Common myeloid progenitor, CD34-positive (primary cell): ENCODE measurements around the gene SPAG8.
A peak's percentile ranks its signal among the peaks of the same experiment; 100 is the strongest.

ENCODE experiments used
- CTCF ChIA-PET: fragments of 350-600 bp; sonication (Branson Sonifier 250); formaldehyde crosslinking; loops from one replicate; lab custom pipeline; 2021; ENCODE audit warnings: antibody characterized with exemption; lab: Charles Lee
- POLR2A ChIA-PET: fragments of 350-600 bp; sonication (Branson Sonifier 250); formaldehyde crosslinking; loops from one replicate; lab custom pipeline; 2021; ENCODE audit warnings: antibody characterized with exemption; lab: Charles Lee
- DNase-seq, 3 donors: peaks; one replicate each; pipeline versions ENCODE4 v3.0.0 to v3.0.0-alpha.2; 2013
- H3K27ac ChIP-seq, 2 experiments: 1 replicate in 1 of 2; 2 replicates in 1 of 2; pipeline ENCODE4 v1.7.0; 2013; ENCODE audit warnings: inconsistent platforms in 2 of 2, low read length in 2 of 2, mild to moderate bottlenecking in 2 of 2, low read depth in 1 of 2, moderate library complexity in 1 of 2; ENCODE audit not compliant: severe bottlenecking in 2 of 2, insufficient read depth in 1 of 2, poor library complexity in 1 of 2
- H3K27me3 ChIP-seq, 5 experiments: replicated peaks in 2 of 5; 1 replicate in 3 of 5; 2 replicates in 2 of 5; pipeline versions ENCODE4 v1.6.1 to v1.7.0; 2013; ENCODE audit warnings: low read length in 4 of 5, mild to moderate bottlenecking in 2 of 5, moderate library complexity in 2 of 5, inconsistent platforms in 1 of 5; ENCODE audit not compliant: insufficient read depth in 5 of 5, control insufficient read depth in 4 of 5
- H3K36me3 ChIP-seq, 4 experiments: 1 replicate in 2 of 4; 2 replicates in 2 of 4; pipeline versions ENCODE4 v1.6.1 to v1.7.0; 2013; ENCODE audit warnings: low read length in 3 of 4, control low read depth in 1 of 4, mild to moderate bottlenecking in 1 of 4; ENCODE audit not compliant: control insufficient read depth in 4 of 4, insufficient read depth in 4 of 4
- H3K4me1 ChIP-seq, 4 experiments: 1 replicate in 3 of 4; 2 replicates in 1 of 4; pipeline versions ENCODE4 v1.6.1 to v1.7.1; 2013; ENCODE audit warnings: low read length in 3 of 4, mild to moderate bottlenecking in 3 of 4, control low read depth in 1 of 4, inconsistent platforms in 1 of 4, moderate library complexity in 1 of 4; ENCODE audit not compliant: control insufficient read depth in 4 of 4, insufficient read depth in 4 of 4; ENCODE audit errors: control extremely low read depth in 1 of 4
- H3K4me3 ChIP-seq, 7 experiments: 1 replicate in 4 of 7; 2 replicates in 3 of 7; pipeline versions ENCODE4 v1.5.1 to v1.7.0; 2013; ENCODE audit warnings: mild to moderate bottlenecking in 7 of 7, low read length in 6 of 7, moderate library complexity in 6 of 7, inconsistent platforms in 2 of 7, low read depth in 2 of 7, control low read depth in 1 of 7; ENCODE audit not compliant: insufficient read depth in 4 of 7, control insufficient read depth in 1 of 7; ENCODE audit errors: extremely low read depth in 1 of 7
- H3K9me3 ChIP-seq, 5 experiments: 1 replicate in 4 of 5; 2 replicates in 1 of 5; pipeline versions ENCODE4 v1.6.1 to v1.7.1; 2013; ENCODE audit warnings: low read length in 4 of 5, mild to moderate bottlenecking in 2 of 5, inconsistent platforms in 1 of 5, low read depth in 1 of 5, moderate library complexity in 1 of 5; ENCODE audit not compliant: control insufficient read depth in 4 of 5, insufficient read depth in 2 of 5; ENCODE audit errors: control extremely low read depth in 1 of 5
- WGBS: methylation state at CpG from one replicate; pipeline ENCODE4 v1.1.5; 2013; ENCODE audit not compliant: insufficient coverage; 5-methylcytosine and 5-hydroxymethylcytosine counted together

The SPAG8 gene

GRCh38 chr9:35831040-35831439, 19.0 kb upstream of the SPAG8 start:
- ChIA-PET POLR2A (no interaction called here), CTCF (interaction anchor here (0.6 to 1.6 kb wide), 6 partner anchors 9 to 134 kb away, joined by 3 to 5 read pairs (median 3); no protein-coding TSS in a partner anchor)
- no peak overlapping the region for H3K27ac ChIP-seq
- H3K4me3 ChIP-seq = no peak overlapping the region
- H3K27me3 ChIP-seq = peaks cover 0 to 9% (median 5%) of the 10 kb centered on the region in 5 experiments
- no peaks in the 10 kb centered on the region for H3K36me3 ChIP-seq
- H3K9me3 ChIP-seq = no peaks in the 10 kb centered on the region
- peaks cover 4 to 32% (median 30%) of the 10 kb centered on the region in 4 experiments for H3K4me1 ChIP-seq
- 100% methylated on average over 2 of the region's 4 CpGs for WGBS
- DNase-seq = no peak

DNA sequence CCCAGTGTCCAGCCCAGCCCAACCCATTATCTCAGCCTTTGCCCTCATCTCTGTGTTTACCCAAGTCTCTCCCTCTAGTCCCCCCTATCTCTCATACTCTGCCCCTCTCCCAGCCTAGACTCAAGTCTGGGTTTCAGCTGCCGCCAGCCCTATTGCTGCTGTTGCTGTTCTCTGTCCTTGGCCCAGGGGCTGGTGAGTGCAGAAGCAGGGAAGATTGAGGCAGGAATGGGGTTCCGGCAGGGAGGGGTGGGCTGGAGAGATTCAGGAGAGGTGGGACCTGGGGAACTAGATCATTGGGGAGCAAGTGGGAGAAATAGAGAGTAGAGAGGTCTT, 17.7 kb upstream of the SPAG8 start:
- POLR2A ChIA-PET = no interaction called here
- DNase-seq = no peak
- H3K9me3 ChIP-seq = no peaks in the 10 kb centered on the region
- H3K27ac ChIP-seq = no peak overlapping the region
- CTCF ChIA-PET = interaction anchor here (1.3 to 1.4 kb wide), 2 partner anchors 39 to 41 kb away, joined by 3 to 7 read pairs; no protein-coding TSS in a partner anchor
- H3K4me1 ChIP-seq = peaks cover 4 to 30% (median 28%) of the 10 kb centered on the region in 4 experiments
- peaks cover 0 to 6% (median 3%) of the 10 kb centered on the region in 5 experiments for H3K27me3 ChIP-seq
- 79% methylated on average over 2 of the region's 2 CpGs for WGBS
- H3K4me3 ChIP-seq = peak overlapping the region in 6 of 7 experiments; percentile 29 to 84 (median 75)
- no peaks in the 10 kb centered on the region for H3K36me3 ChIP-seq

- Histone ChIP-seq H3K9me3 (no peaks in the 10 kb centered on the region), H3K36me3 (no peaks in the 10 kb centered on the region), H3K27ac (peak within 1 kb of the TSS in 1 of 2 experiments; percentile 67), H3K4me3 (peak within 1 kb of the TSS; percentile 48 to 84 (median 75)), H3K27me3 (peaks cover 0 to 6% (median 3%) of the 10 kb centered on the region in 5 experiments), H3K4me1 (peaks cover 2 to 27% (median 24%) of the 10 kb centered on the region in 4 experiments)
- CTCF ChIA-PET = interaction anchor here (1.0 to 6.1 kb wide), 7 partner anchors 8 to 96 kb away, joined by 3 to 45 read pairs (median 4); partner anchors contain the start of gene CREB3
- WGBS = 0% methylated on average over 41 of the region's 53 CpGs
- POLR2A ChIA-PET = no interaction called here
- peak; percentile 92 to 93 (median 92) for DNase-seq
These were observed 17.2 kb upstream of the SPAG8 start, which contains the start of gene TMEM8B for GRCh38 chr9:35829084-35829763. Gene TMEM8B, plus strand, starts transcription at chr9:35829228. Its CDS starts 220 bp downstream, at chr9:35829448.

- no peak for DNase-seq
- CTCF ChIA-PET = interaction anchor here (1.0 to 6.1 kb wide), 8 partner anchors 9 to 96 kb away, joined by 3 to 45 read pairs (median 4); partner anchors contain the start of gene CREB3
- Histone ChIP-seq H3K36me3 (no peaks in the 10 kb centered on the region), H3K4me1 (peaks cover 0 to 21% (median 19%) of the 10 kb centered on the region in 4 experiments), H3K27me3 (peaks cover 0 to 6% (median 3%) of the 10 kb centered on the region in 5 experiments), H3K4me3 (peak within 1 kb of the TSS; percentile 48 to 84 (median 75)), H3K27ac (peak within 1 kb of the TSS in 1 of 2 experiments; percentile 67), H3K9me3 (no peaks in the 10 kb centered on the region)
- POLR2A ChIA-PET = no interaction called here
- 0% methylated on average over 17 of the region's 21 CpGs for WGBS
These were observed 16.6 kb upstream of the SPAG8 start, which contains the start of gene FAM221B for GRCh38 chr9:35828716-35829083. Gene FAM221B, minus strand, starts transcription at chr9:35828732. Its CDS starts 2,571 bp downstream, at chr9:35826161.

- 100% methylated on average over 1 of the region's 3 CpGs for WGBS
These were observed 15.4 kb upstream of the SPAG8 start for GRCh38 chr9:35827486-35827885.

DNA sequence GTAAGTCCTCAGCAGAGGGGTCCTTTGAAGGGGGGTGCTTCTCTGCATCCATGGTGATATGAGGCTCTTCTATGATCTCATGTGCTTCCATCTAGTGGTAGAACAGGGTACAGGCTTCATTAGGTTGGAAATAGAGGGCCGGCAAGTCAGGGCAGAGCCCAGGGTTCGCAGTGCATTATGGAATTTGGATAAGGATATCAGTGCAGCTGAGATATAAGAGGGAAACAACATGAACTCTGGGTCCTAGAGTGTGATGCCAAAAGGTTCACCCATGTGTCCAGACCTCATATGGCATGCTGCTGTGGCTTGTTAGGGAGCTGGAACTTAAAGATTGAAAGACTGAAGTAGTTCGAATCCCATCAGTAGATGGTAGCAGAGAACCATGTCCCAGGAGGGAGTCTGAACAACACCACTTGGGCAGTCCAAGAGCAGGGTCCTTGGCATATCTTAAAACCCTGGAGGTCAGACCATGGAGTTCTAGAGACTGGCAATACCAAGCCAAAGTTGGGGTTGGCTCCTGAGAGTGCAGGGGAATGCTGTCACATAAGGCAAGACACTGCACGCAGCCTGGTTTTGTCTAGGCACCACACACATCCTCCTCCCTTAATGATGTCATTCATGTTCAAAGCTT, 14.1 kb upstream of the SPAG8 start:
- Histone ChIP-seq H3K36me3 (no peaks in the 10 kb centered on the region), H3K27me3 (peaks cover 0 to 6% (median 3%) of the 10 kb centered on the region in 5 experiments), H3K4me3 (no peak overlapping the region), H3K27ac (no peak overlapping the region), H3K4me1 (peaks cover 0 to 14% (median 11%) of the 10 kb centered on the region in 4 experiments), H3K9me3 (no peaks in the 10 kb centered on the region)
- CTCF ChIA-PET = interaction anchor here (0.7 to 6.1 kb wide), 49 partner anchors 8 to 325 kb away, joined by 3 to 61 read pairs (median 5); partner anchors contain the start of genes GBA2, HINT2, HRCT1 and NPR2
- 22% methylated on average over 4 of the region's 4 CpGs for WGBS
- peak; percentile 74 to 81 (median 77) for DNase-seq
- POLR2A ChIA-PET = interaction anchor here (0.6 to 0.7 kb wide), 3 partner anchors 36 to 563 kb away, joined by 3 read pairs; no protein-coding TSS in a partner anchor

More at GRCh38 chr9:35827486-35827885, 15.4 kb upstream of the SPAG8 start:
- POLR2A ChIA-PET = no interaction called here
- CTCF ChIA-PET = interaction anchor here (1.0 to 6.1 kb wide), 15 partner anchors 10 to 324 kb away, joined by 3 to 61 read pairs (median 15); partner anchors contain the start of genes GBA2, HINT2, RGP1 and SPAG8
- H3K27me3 ChIP-seq = peaks cover 0 to 6% (median 3%) of the 10 kb centered on the region in 5 experiments
- H3K4me1 ChIP-seq = peaks cover 0 to 14% (median 11%) of the 10 kb centered on the region in 4 experiments
- no peak overlapping the region for H3K4me3 ChIP-seq
- no peak for DNase-seq
- H3K36me3 ChIP-seq = no peaks in the 10 kb centered on the region
- H3K27ac ChIP-seq = no peak overlapping the region
- H3K9me3 ChIP-seq = no peaks in the 10 kb centered on the region
